Esophagus squamous epithelium (tissue), 4 donors: ENCODE results near the gene IFT88.

Experiments used
- CTCF ChIP-seq, 6 experiments: fragments of 450-650 bp in 4 of 6; fragments of 200-600 bp in 2 of 6; sonication (generic) in 2 of 6; IDR thresholded peaks; one replicate each; pipeline ENCODE4 v1.5.1; 2016 to 2019; ENCODE audit warnings: antibody characterized with exemption in 6 of 6, mild to moderate bottlenecking in 4 of 6, moderate library complexity in 4 of 6
- POLR2A ChIP-seq, 4 donors: fragments of 450-650 bp; IDR thresholded peaks; one replicate each; pipeline ENCODE4 v1.6.1; 2017; ENCODE audit warnings: antibody characterized with exemption in 4 of 4, mild to moderate bottlenecking in 4 of 4, moderate library complexity in 3 of 4

DNA sequence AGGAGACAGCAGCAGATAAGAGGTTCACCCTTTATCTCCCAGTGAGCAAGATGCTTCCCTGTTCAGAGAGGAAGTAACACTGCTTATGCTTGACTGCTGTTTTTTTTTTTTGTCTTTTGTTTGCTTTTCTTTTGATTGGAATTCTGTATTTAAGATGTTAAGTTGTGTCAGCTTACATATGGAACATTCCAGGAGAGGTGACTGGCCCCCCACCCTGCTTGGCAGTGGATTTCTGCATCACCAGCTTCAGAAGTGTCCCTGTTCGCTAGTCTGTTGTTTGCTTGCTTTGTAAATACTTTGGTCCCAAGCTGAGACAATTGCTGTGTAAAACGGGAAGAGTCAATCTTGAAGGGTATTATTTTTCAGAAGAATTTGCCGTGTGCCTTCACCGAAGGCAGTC, 43.0 kb downstream of the IFT88 start:
- TF ChIP-seq POLR2A (IDR thresholded peaks at IDR 0.05) (no peak), CTCF (IDR thresholded peaks at IDR 0.05) (no peak)
